Measurements from ENCODE around the gene SPRR4. TPM values are rescaled to one million over a fixed set of nuclear protein-coding genes. Genes with fewer than 3 reads are reported as not detected.

Gene SPRR4
- total and polyA plus RNA-seq, 10 of the 15 experiments (the other 5 are each of a cell fraction or from before 2014, with no cell fraction given), result not detected

DNA sequence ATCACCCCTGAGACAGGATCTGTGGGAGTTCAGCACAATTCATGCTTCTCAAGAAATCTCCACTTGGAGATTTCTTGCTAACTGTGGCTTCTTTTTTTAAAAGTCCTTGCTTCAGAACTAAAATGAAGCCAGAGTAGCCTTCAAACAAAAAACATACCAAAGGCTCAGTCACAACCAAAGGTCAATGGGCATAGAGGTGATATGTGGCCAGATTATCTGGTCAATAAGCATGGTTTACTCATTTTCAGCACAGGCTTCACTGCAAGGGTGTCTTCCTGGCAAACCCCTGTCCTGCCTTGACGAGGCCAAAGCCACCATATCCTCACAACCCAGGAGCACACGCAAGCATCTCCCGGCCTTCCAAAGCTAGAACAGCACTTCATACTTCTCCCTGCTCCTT, 11.2 kb upstream of the SPRR4 start:
- intact Hi-C loops (cut with micrococcal nuclease; ENCODE audit: unreplicated experiment) (no loop called here), in situ Hi-C loops (cut with MboI) (no loop called here)
- no TSS peak for BruUV-seq (replicated peaks)
- CTCF ChIA-PET, result interaction anchor here (1.2 to 7.6 kb wide), 3 partner anchors 98 to 318 kb away, joined by 3 to 66 read pairs (median 6); partner anchors contain the start of gene SPRR2A
- H3K4me3 ChIP-seq, result no peak overlapping the region
- FAIRE-seq (no peak), DNase-seq (ENCODE audit: low read depth, low spot score) (no peak), ATAC-seq (no peak)
- POLR2A ChIA-PET, result no interaction called here
- H3K4me2 ChIP-seq (ENCODE audit: control insufficient read depth, insufficient read depth), result no peak overlapping the region
- H3K36me3 ChIP-seq (ENCODE audit: control insufficient read depth in 2 of 2, insufficient read depth in 2 of 2, low read length in 1 of 2), result no peaks in the 10 kb centered on the region
- H3K9ac ChIP-seq (ENCODE audit: control insufficient read depth, insufficient read depth, low read length), result no peak overlapping the region
- TF ChIP-seq EED (IDR thresholded peaks at IDR 0.05; ENCODE audit: low read depth), result no peak
- TF ChIP-seq SP1 (IDR thresholded peaks at IDR 0.05; ENCODE audit: low read depth, low read length), result no peak
- no peak for TF ChIP-seq MTA2 (IDR thresholded peaks at IDR 0.05; ENCODE audit: low read depth)
- no peak for TF ChIP-seq SMARCA5 (IDR thresholded peaks at IDR 0.05)
- no peak for TF ChIP-seq CEBPZ (IDR thresholded peaks at IDR 0.05; ENCODE audit: low read depth, low read length)
- no peak for TF ChIP-seq SIN3A (IDR thresholded peaks at IDR 0.05; ENCODE audit: low read depth, low read length)
- TF ChIP-seq SREBF1 (IDR thresholded peaks at IDR 0.05; ENCODE audit: low read length), result no peak
- no peaks in the 10 kb centered on the region for H3K9me3 ChIP-seq (replicated peaks; ENCODE audit: control insufficient read depth, insufficient read depth, low read length)
- SMC1A ChIA-PET (ENCODE audit: uncharacterized antibody, unreplicated experiment), result interaction anchor here (0.7 kb wide), 1 partner anchor 230 kb away, joined by 3 read pairs; no protein-coding TSS in a partner anchor
- H3K27ac ChIP-seq (ENCODE audit: control insufficient read depth, insufficient read depth), result no peak overlapping the region
- no peaks in the 10 kb centered on the region for H3K79me2 ChIP-seq (ENCODE audit: control insufficient read depth, insufficient read depth, low read length)
- WGBS (ENCODE audit: insufficient coverage, insufficient replicate concordance, low lambda C conversion rate, missing lambda C conversion rate), result 67% methylated on average over 3 of the region's 3 CpGs
- H2AFZ ChIP-seq (ENCODE audit: control insufficient read depth, low read depth, low read length), result no peak overlapping the region
- H4K20me1 ChIP-seq (ENCODE audit: control insufficient read depth, insufficient read depth), result no peaks in the 10 kb centered on the region
- no peaks in the 10 kb centered on the region for H3K4me1 ChIP-seq (ENCODE audit: control insufficient read depth, insufficient read depth, low read length)
- H3K27me3 ChIP-seq (replicated peaks in 1 of 2; ENCODE audit: control insufficient read depth in 2 of 2, insufficient read depth in 2 of 2, low read length in 1 of 2), result 0 out of 4 replicates have a peak, but pooled peaks cover 0 to 2% of the 10 kb centered on the region in 2 experiments
- RAD21 ChIA-PET (ENCODE audit: unreplicated experiment), result no interaction called here

Data from GM12878 (cell line).